GM19193 (cell line): ENCODE measurements around the gene ZBTB47.

Experiments
- POLR2A ChIP-seq: IDR thresholded peaks from 4 replicates; pipeline ENCODE4 v1.6.1; 2011; ENCODE audit not compliant: insufficient read depth, insufficient read length; ENCODE audit errors: extremely low read depth

Gene ZBTB47

GRCh38 chr3:42683875-42684598 is 30.5 kb downstream of the ZBTB47 start:
- TF ChIP-seq POLR2A = no peak

GRCh38 chr3:42684632-42685362 is 31.3 kb downstream of the ZBTB47 start:
- TF ChIP-seq POLR2A = no peak

GRCh38 chr3:42685363-42685881 is 31.9 kb downstream of the ZBTB47 start, which contains the start of gene KLHL40:
Gene KLHL40, plus strand, starts transcription at chr3:42685537. Its CDS starts 82 bp downstream, at chr3:42685619.
- no peak for TF ChIP-seq POLR2A

- no peak for TF ChIP-seq POLR2A
Observed at GRCh38 chr3:42685891-42686820, 32.7 kb downstream of the ZBTB47 start.

- no peak for TF ChIP-seq POLR2A
Observed at GRCh38 chr3:42686832-42687650, 33.5 kb downstream of the ZBTB47 start.

GRCh38 chr3:42688016-42688415 is 34.5 kb downstream of the ZBTB47 start:
- TF ChIP-seq POLR2A = no peak

GRCh38 chr3:42688487-42689420 is 35.3 kb downstream of the ZBTB47 start:
- no peak for TF ChIP-seq POLR2A

- no peak for TF ChIP-seq POLR2A
Observed at GRCh38 chr3:42689421-42690014, 36.0 kb downstream of the ZBTB47 start.

GRCh38 chr3:42690191-42690590 is 36.7 kb downstream of the ZBTB47 start:
- no peak for TF ChIP-seq POLR2A

- no peak for TF ChIP-seq POLR2A
Observed at GRCh38 chr3:42690766-42691680, 37.5 kb downstream of the ZBTB47 start.

- TF ChIP-seq POLR2A = no peak
Observed at GRCh38 chr3:42691816-42692666, 38.5 kb downstream of the ZBTB47 start.
